Measurements from ENCODE around the gene ITGB4.

Gene ITGB4

GRCh38 chr17:75791254-75791653 is 70.0 kb downstream of the ITGB4 start:
- no peaks in the 10 kb centered on the region for H3K9me2 ChIP-seq (replicated peaks; ENCODE audit: insufficient read depth, low read length)
- no peak overlapping the region for H3K27ac ChIP-seq (ENCODE audit: low read length)
- no peaks in the 10 kb centered on the region for H4K20me1 ChIP-seq (ENCODE audit: insufficient read depth, low read length)
- no peaks in the 10 kb centered on the region for H3F3A ChIP-seq (ENCODE audit: insufficient read depth, low read length)
- peaks cover 74% of the 10 kb centered on the region for H3K79me2 ChIP-seq (ENCODE audit: low read length)
- H3K4me1 ChIP-seq (ENCODE audit: low read length) = peaks cover 1% of the 10 kb centered on the region; the same call in 1 of the 2 replicates
- no peak overlapping the region for H3K4me2 ChIP-seq (ENCODE audit: low read depth, low read length)
- no peaks in the 10 kb centered on the region for H3K36me3 ChIP-seq (replicated peaks; ENCODE audit: insufficient read depth, low read length)
- no peak for DNase-seq
- no peak overlapping the region for H2AFZ ChIP-seq (ENCODE audit: low read length)
- no peak overlapping the region for H3K9ac ChIP-seq (ENCODE audit: low read length)
- TF ChIP-seq EZH2 (optimal IDR thresholded peaks at IDR 0.05; ENCODE audit: low read depth, low read length) (no peak), CTCF (IDR thresholded peaks at IDR 0.05; ENCODE audit: low read length) (no peak), EZH2phosphoT487 (IDR thresholded peaks at IDR 0.05; ENCODE audit: low read length) (no peak)
- H3K9me3 ChIP-seq (replicated peaks; ENCODE audit: insufficient read depth, low read length) = no peaks in the 10 kb centered on the region
- H3K27me3 ChIP-seq (replicated peaks; ENCODE audit: insufficient read depth, low read length) = no peaks in the 10 kb centered on the region
- H3K4me3 ChIP-seq (ENCODE audit: low read length) = no peak overlapping the region

- Histone ChIP-seq H3K79me2 (ENCODE audit: low read length) (peaks cover 57% of the 10 kb centered on the region), H4K20me1 (ENCODE audit: insufficient read depth, low read length) (no peaks in the 10 kb centered on the region), H3K27ac (ENCODE audit: low read length) (no peak overlapping the region), H3K9ac (ENCODE audit: low read length) (no peak overlapping the region), H3K4me2 (ENCODE audit: low read depth, low read length) (no peak overlapping the region), H3K9me3 (replicated peaks; ENCODE audit: insufficient read depth, low read length) (no peaks in the 10 kb centered on the region), H3K4me1 (ENCODE audit: low read length) (no peaks in the 10 kb centered on the region), H3K4me3 (ENCODE audit: low read length) (no peak overlapping the region), H3K9me2 (replicated peaks; ENCODE audit: insufficient read depth, low read length) (no peaks in the 10 kb centered on the region), H3F3A (ENCODE audit: insufficient read depth, low read length) (no peaks in the 10 kb centered on the region), H3K27me3 (replicated peaks; ENCODE audit: insufficient read depth, low read length) (no peaks in the 10 kb centered on the region), H3K36me3 (replicated peaks; ENCODE audit: insufficient read depth, low read length) (no peaks in the 10 kb centered on the region), H2AFZ (ENCODE audit: low read length) (no peak overlapping the region)
- no peak for DNase-seq
- TF ChIP-seq CTCF (IDR thresholded peaks at IDR 0.05; ENCODE audit: low read length) = no peak
- TF ChIP-seq EZH2phosphoT487 (IDR thresholded peaks at IDR 0.05; ENCODE audit: low read length) = no peak
- no peak for TF ChIP-seq EZH2 (optimal IDR thresholded peaks at IDR 0.05; ENCODE audit: low read depth, low read length)
These were observed 72.2 kb downstream of the ITGB4 start for GRCh38 chr17:75793460-75793859.

- Histone ChIP-seq H3K27me3 (replicated peaks; ENCODE audit: insufficient read depth, low read length) (no peaks in the 10 kb centered on the region), H4K20me1 (ENCODE audit: insufficient read depth, low read length) (no peaks in the 10 kb centered on the region), H3K4me1 (ENCODE audit: low read length) (no peaks in the 10 kb centered on the region), H3K4me3 (ENCODE audit: low read length) (no peak overlapping the region), H3K4me2 (ENCODE audit: low read depth, low read length) (no peak overlapping the region), H3F3A (ENCODE audit: insufficient read depth, low read length) (no peaks in the 10 kb centered on the region), H2AFZ (ENCODE audit: low read length) (no peak overlapping the region), H3K9me3 (replicated peaks; ENCODE audit: insufficient read depth, low read length) (no peaks in the 10 kb centered on the region), H3K9me2 (replicated peaks; ENCODE audit: insufficient read depth, low read length) (no peaks in the 10 kb centered on the region), H3K79me2 (ENCODE audit: low read length) (peaks cover 39% of the 10 kb centered on the region), H3K27ac (ENCODE audit: low read length) (no peak overlapping the region), H3K9ac (ENCODE audit: low read length) (no peak overlapping the region), H3K36me3 (replicated peaks; ENCODE audit: insufficient read depth, low read length) (no peaks in the 10 kb centered on the region)
- no peak for TF ChIP-seq EZH2phosphoT487 (IDR thresholded peaks at IDR 0.05; ENCODE audit: low read length)
- no peak for TF ChIP-seq EZH2 (optimal IDR thresholded peaks at IDR 0.05; ENCODE audit: low read depth, low read length)
- no peak for TF ChIP-seq CTCF (IDR thresholded peaks at IDR 0.05; ENCODE audit: low read length)
- DNase-seq = no peak
These were observed 74.8 kb downstream of the ITGB4 start for GRCh38 chr17:75795820-75796607.
